HUES6 (cell line): Measurements from ENCODE around the gene ASB4.

Experiments
- H3K27ac ChIP-seq: 2 replicates; pipeline ENCODE4 v1.7.0; 2013; ENCODE audit warnings: low read depth, mild to moderate bottlenecking, low read length, inconsistent platforms
- H3K27me3 ChIP-seq: 2 replicates; pipeline ENCODE4 v1.6.1; 2013; ENCODE audit warnings: low read length; ENCODE audit not compliant: control insufficient read depth, insufficient read depth
- H3K36me3 ChIP-seq: 2 replicates; pipeline ENCODE4 v1.6.1; 2013; ENCODE audit warnings: low read length; ENCODE audit not compliant: control insufficient read depth, insufficient read depth
- H3K4me1 ChIP-seq: 2 replicates; pipeline ENCODE4 v1.6.1; 2013; ENCODE audit warnings: low read length; ENCODE audit not compliant: control insufficient read depth, insufficient read depth
- H3K4me3 ChIP-seq: 2 replicates; pipeline ENCODE4 v1.5.1; 2013; ENCODE audit warnings: low read depth, low read length
- H3K9ac ChIP-seq: one replicate; pipeline ENCODE4 v1.6.1; 2013; ENCODE audit warnings: mild to moderate bottlenecking, low read length
- H3K9me3 ChIP-seq: 2 replicates; pipeline ENCODE4 v1.6.1; 2013; ENCODE audit warnings: low read depth, low read length; ENCODE audit not compliant: control insufficient read depth, insufficient read depth

The ASB4 gene

DNA sequence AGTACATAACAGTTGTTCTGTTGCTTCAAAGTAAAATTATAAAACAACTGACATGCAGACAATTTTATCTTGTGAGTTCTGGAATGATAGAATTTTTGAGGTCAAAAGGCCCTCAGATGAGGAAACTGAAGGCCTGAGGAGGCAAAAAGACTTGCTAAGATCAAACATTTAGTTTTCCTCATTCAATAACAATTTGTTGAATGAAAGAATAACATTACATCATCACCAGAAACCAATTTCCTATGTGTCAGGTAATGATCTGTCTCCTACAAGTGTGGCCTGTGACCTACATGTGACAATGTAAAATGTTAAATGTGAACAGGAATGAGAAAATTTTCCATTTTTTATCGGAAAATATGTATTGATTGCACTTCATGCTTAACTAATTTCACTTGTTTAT lies 16.6 kb upstream of the ASB4 start:
- H3K36me3 ChIP-seq, result no peaks in the 10 kb centered on the region
- no peak overlapping the region for H3K4me3 ChIP-seq
- no peaks in the 10 kb centered on the region for H3K9me3 ChIP-seq
- H3K27ac ChIP-seq, result no peak overlapping the region
- H3K9ac ChIP-seq, result no peak overlapping the region
- H3K27me3 ChIP-seq, result no peaks in the 10 kb centered on the region
- H3K4me1 ChIP-seq, result peaks cover 35% of the 10 kb centered on the region

DNA sequence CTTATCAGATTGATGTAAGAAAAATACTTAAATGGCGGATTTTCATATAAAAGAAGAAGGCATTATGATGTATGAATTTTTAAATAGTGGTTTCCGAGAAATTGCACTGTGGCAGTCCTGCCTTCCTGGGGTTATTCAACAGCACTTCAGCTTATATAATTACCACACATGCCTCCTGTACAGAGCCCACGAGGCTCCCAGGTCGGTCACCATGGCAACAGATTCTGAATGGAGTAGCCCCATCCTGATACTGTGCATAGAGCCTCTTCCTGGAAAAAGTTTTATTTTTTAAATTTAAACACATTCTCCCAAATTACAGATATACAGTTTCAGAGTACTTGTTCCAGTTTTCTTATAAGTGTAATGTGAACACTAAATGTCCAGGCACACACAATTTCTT lies 15.9 kb upstream of the ASB4 start:
- Histone ChIP-seq H3K27me3 (no peaks in the 10 kb centered on the region), H3K9ac (no peak overlapping the region), H3K27ac (peak overlapping the region; percentile 10; the same call in 1 of the 2 replicates), H3K9me3 (no peaks in the 10 kb centered on the region), H3K36me3 (no peaks in the 10 kb centered on the region), H3K4me3 (no peak overlapping the region), H3K4me1 (peaks cover 35% of the 10 kb centered on the region)

DNA sequence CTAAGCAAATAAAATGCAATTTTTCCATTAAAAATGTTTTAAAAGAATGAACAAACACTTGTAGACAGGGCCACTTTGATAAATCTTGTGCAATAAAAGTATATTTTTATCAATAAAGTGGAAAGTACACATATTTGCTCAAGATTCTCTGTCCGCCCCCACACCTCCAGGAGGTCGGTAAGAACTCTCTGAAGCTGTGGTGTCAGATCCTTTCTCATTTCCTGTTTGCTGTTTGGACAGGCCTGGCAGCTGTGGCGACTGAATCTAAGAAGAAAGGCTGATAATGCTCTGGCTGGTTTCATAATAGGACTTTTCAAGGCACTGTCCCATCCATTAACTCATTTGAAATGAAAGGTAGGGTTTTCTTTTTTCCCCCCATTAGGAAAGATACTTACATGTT lies 15.3 kb upstream of the ASB4 start:
- H3K4me1 ChIP-seq, result peaks cover 35% of the 10 kb centered on the region
- no peaks in the 10 kb centered on the region for H3K9me3 ChIP-seq
- no peaks in the 10 kb centered on the region for H3K27me3 ChIP-seq
- peak overlapping the region; percentile 22; the same call in 1 of the 2 replicates for H3K27ac ChIP-seq
- no peaks in the 10 kb centered on the region for H3K36me3 ChIP-seq
- no peak overlapping the region for H3K9ac ChIP-seq
- no peak overlapping the region for H3K4me3 ChIP-seq

DNA sequence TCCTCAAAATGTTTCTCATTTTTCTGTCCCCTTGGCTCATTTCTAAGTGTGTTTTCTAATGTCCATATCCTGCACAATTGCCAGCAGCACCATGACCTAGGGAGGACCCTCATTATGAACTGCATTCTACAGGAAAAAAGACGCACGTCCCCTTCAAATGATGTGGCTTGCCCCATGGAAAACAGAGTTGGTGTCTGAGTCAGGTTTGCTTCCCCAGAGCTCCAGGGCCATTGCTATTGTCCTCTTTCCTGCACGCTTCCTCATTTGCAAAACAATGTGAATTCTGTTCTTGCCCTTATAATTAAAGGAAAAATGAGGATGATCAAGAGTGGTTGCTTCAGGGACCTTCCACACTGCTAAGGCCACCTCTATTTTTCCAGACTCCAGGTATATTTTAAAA lies 14.7 kb upstream of the ASB4 start:
- peak overlapping the region; percentile 22; the same call in 1 of the 2 replicates for H3K27ac ChIP-seq
- H3K9me3 ChIP-seq, result no peaks in the 10 kb centered on the region
- no peak overlapping the region for H3K4me3 ChIP-seq
- no peak overlapping the region for H3K9ac ChIP-seq
- H3K36me3 ChIP-seq, result no peaks in the 10 kb centered on the region
- no peaks in the 10 kb centered on the region for H3K27me3 ChIP-seq
- peaks cover 35% of the 10 kb centered on the region for H3K4me1 ChIP-seq

DNA sequence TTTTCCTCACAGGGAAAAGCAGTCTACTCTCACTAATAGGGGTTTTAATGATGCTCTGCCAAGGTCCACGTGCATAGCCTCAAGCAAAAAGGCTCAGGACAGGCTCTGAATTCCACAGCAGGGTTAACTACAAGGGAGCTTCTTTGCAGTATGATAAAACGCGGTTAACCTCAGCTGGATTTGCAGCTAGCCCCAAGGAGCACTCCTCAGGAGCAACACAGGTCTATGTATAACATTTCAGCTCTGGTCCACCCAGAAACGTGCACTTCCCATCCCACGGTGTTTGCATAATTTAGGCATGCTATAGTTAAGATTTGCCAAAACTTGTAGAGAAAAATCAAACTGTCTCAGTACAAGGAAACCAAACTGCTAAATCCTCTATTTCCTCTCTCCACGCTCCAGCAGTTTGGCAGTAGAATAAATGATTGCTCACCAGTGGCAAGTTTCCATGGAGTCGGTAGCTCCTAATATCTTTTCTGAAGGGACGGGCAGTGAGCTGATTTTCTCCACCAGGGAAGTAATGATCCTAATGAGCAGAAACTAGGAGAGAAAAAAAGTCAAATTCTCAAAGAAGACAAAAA lies 13.1 kb upstream of the ASB4 start:
- Histone ChIP-seq H3K9ac (no peak overlapping the region), H3K4me1 (peaks cover 40% of the 10 kb centered on the region), H3K27ac (no peak overlapping the region), H3K9me3 (no peaks in the 10 kb centered on the region), H3K36me3 (no peaks in the 10 kb centered on the region), H3K4me3 (no peak overlapping the region), H3K27me3 (no peaks in the 10 kb centered on the region)

DNA sequence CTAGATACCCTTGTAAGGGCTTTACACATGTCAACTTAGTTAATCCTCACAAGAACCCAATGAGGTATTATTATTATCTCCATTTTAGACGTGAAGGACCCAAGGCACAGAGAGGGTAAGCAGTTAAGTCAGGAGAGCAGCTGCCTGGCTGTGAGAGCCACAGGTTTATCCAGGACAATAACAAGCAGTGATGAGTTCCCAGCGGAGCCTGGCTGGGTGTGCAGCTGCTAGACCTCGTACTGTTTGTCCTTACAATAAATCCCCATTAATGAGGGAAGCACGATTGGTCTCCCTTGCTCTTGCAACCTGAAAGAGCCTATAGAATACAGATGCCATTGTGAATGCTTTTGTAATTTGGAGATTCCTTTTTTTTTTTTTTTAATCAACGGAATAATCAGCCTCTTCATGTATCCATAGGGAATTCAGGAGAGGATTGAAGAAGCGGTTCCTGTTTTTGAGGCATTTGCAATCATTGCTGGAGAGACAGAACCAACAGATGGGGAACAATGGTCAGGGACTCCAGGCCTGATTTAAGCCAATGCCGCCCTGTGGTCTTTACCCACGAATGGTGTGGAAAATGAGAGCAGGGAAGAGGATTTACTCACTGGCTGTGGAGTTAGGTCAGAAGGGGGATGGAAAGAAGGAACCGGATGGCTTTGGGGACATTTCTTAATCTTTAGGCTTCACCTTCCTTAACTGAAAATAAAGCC lies 12.3 kb upstream of the ASB4 start:
- Histone ChIP-seq H3K27ac (no peak overlapping the region), H3K4me3 (no peak overlapping the region), H3K27me3 (no peaks in the 10 kb centered on the region), H3K9ac (no peak overlapping the region), H3K4me1 (peaks cover 40% of the 10 kb centered on the region), H3K36me3 (no peaks in the 10 kb centered on the region), H3K9me3 (no peaks in the 10 kb centered on the region)

DNA sequence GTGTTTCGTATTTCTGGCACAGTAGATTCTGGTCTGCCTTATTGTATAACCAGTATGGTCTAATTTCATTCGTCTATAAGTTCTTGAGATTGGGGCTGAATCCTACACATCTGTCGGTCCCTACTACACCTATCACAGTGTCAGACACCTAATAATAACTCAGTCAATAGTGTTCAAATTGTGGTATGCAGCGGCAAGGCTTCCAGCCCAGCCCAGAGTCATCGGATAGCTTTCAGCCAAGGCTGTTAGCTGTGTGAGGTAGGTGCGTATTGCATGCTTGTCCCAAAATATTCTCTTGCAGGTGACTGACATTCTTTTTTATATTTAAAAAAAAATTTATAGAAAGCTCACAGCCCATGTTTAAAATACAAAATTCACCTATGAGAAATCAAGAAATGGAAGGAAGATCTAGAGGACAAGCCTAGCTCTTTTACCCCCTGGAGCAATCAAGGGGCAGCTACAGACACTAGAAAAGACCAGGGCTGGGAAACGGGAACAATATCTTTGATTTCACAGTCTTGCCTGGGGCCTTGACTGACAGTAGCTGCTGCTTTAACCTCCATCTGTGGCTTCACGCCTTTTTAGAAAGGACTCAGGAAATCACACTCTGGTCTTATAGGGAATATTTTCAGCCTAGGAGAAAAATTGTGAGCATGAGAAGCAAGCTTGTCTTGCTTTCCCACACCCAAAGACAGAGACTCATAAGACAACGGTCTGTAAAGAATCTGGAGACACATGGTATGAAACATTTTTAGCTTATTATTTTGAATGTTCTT lies 9.5 kb upstream of the ASB4 start:
- Histone ChIP-seq H3K9ac (no peak overlapping the region), H3K27ac (no peak overlapping the region), H3K4me3 (no peak overlapping the region), H3K36me3 (no peaks in the 10 kb centered on the region), H3K27me3 (no peaks in the 10 kb centered on the region), H3K9me3 (no peaks in the 10 kb centered on the region), H3K4me1 (peaks cover 27% of the 10 kb centered on the region)

DNA sequence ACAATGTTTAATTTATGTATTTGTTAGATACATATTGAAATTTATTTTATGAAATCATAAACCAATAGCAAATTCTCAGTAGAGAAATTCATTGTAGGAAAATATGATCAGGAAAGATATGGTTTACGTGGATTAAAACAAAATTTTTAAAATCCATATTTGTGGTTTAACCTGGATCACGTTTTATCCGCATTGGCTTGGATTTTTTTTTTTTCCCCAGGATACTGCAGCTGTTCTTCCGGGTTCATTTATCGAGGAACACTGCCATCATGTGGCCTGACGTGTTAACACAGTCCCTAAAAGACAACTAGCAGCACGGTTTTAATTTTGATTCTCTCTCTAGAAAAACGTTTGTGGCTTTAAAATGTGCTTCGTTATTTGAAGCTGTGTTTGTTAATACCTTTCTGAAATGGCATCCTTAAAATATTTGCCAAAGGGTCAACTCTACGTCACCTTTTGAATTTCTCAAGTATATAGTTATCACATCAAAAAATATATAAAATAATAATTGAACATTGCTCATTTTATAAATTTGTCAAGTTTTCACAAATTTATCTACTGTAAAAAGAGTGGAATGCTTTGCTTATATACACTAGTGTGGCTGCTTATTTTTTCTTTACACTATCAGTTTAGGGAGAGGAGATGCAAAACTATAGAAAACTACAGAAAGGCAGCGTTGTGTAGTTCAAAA lies 8.7 kb upstream of the ASB4 start:
- H3K4me1 ChIP-seq, result peaks cover 23% of the 10 kb centered on the region

DNA sequence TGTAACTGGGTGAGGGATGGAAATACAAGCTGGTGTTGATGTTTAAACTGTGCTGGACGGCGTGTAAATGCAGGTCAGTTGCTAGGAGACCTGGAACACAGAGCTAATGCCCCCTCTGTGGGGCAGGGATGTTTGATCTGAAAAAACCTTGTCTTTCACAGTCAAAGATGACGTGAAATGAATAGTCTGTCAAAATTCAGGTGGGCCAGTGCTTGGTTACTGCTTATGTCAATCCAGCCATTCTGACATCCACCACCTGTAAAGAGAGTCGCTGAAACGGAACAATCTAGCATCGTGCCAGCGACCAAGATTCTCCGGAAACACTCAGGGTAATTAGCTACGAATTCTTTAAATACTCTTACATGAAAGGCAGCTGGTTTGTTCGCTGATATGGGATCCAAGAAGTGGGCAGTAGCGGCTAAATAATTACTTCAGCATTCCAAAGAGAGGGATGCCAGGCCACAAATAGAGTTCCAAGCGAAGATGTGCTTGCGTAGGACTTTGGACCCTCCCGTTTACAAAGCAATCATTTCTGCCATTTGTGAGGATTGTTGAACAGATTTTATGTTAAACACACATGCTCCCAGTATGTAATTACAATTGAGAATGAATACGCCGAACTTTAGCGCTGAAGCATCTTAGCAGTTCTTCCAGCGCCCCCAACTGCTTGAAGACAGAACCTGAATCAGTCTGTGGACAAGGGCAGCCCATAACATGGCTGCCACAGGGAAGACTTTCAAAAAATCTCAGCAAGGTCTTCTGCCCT lies 7.3 kb upstream of the ASB4 start:
- Histone ChIP-seq H3K9ac (no peak overlapping the region), H3K4me1 (peaks cover 10% of the 10 kb centered on the region), H3K4me3 (no peak overlapping the region), H3K27ac (no peak overlapping the region), H3K27me3 (no peaks in the 10 kb centered on the region), H3K36me3 (no peaks in the 10 kb centered on the region), H3K9me3 (peaks cover 4% of the 10 kb centered on the region)

More for the DNA sequence above, 8.7 kb upstream of the ASB4 start:
- H3K27ac ChIP-seq, result no peak overlapping the region
- no peaks in the 10 kb centered on the region for H3K36me3 ChIP-seq
- H3K9ac ChIP-seq, result no peak overlapping the region
- H3K4me3 ChIP-seq, result no peak overlapping the region
- no peaks in the 10 kb centered on the region for H3K9me3 ChIP-seq
- no peaks in the 10 kb centered on the region for H3K27me3 ChIP-seq

DNA sequence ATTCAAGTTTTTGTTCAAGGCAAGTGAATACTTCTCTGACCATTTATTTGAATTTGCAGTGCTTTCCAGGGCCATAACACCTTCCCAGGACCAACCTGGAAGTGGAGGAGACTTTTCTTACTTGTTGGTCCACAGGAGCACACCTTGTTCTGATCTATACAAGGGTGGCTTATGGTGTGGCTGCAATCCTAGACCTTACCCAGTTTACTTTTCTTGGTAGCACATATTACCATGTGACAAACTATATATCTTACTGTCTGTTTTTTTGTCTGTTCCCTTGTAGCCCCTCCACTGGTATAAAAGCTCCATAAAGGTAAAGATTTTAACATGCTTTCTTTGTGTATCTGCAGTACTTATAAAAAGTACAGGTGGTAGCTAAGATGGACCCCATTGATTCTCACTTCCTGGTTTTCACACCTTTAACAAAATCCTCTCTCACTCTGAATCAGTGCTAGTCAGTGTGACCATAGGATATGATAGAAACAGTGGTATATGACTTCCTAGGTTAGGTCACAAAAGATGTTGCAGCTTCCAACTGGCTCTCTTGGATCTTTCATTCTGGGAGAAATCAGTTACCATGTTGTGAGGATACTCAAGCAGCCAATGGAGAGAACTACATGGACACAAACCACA lies 5.6 kb upstream of the ASB4 start:
- peaks cover 5% of the 10 kb centered on the region for H3K4me1 ChIP-seq
- H3K4me3 ChIP-seq, result no peak overlapping the region
- H3K27ac ChIP-seq, result no peak overlapping the region
- H3K9ac ChIP-seq, result no peak overlapping the region
- peaks cover 4% of the 10 kb centered on the region for H3K9me3 ChIP-seq
- H3K27me3 ChIP-seq, result no peaks in the 10 kb centered on the region
- no peaks in the 10 kb centered on the region for H3K36me3 ChIP-seq
